Sigmoid colon (tissue), 7 donors: ENCODE results near the gene CROT. TPM values are rescaled to one million over a fixed set of nuclear protein-coding genes. Genes with fewer than 3 reads are reported as not detected.

ENCODE experiments used
- DNase-seq: peaks from one replicate; pipeline ENCODE4 v3.0.0-alpha.2; 2019
- H3K27ac ChIP-seq, 4 donors: fragments of 200-600 bp; sonication (generic); one replicate each; pipeline ENCODE4 v1.5.1; 2016 to 2019; ENCODE audit warnings: mild to moderate bottlenecking in 1 of 4
- H3K27me3 ChIP-seq, 3 donors: fragments of 200-600 bp; sonication (generic); one replicate each; pipeline ENCODE4 v1.5.1; 2019; ENCODE audit warnings: mild to moderate bottlenecking in 1 of 3
- H3K36me3 ChIP-seq, 4 donors: fragments of 200-600 bp; sonication (generic); one replicate each; pipeline ENCODE4 v1.5.1; 2016 to 2019
- H3K4me1 ChIP-seq, 4 donors: fragments of 200-600 bp; sonication (generic); one replicate each; pipeline ENCODE4 v1.5.1; 2017 to 2019
- H3K4me3 ChIP-seq, 4 donors: fragments of 200-600 bp; sonication (generic); one replicate each; pipeline ENCODE4 v1.5.1; 2017 to 2019; ENCODE audit warnings: mild to moderate bottlenecking in 2 of 4, moderate library complexity in 1 of 4
- H3K9me3 ChIP-seq, 4 donors: fragments of 200-600 bp in 3 of 4; sonication (generic) in 3 of 4; one replicate each; pipeline versions ENCODE4 v1.5.1 to v1.6.1; 2013 to 2019
- EP300 ChIP-seq, 4 donors: sonication (generic); formaldehyde crosslinking; IDR thresholded peaks; one replicate each; pipeline ENCODE4 v1.6.1; 2017; ENCODE audit warnings: antibody characterized with exemption in 4 of 4
- POLR2A ChIP-seq, 2 donors: fragments of 450-650 bp; IDR thresholded peaks; one replicate each; pipeline ENCODE4 v1.6.1; 2016; ENCODE audit warnings: antibody characterized with exemption in 2 of 2, mild to moderate bottlenecking in 2 of 2, moderate library complexity in 2 of 2
- POLR2AphosphoS5 ChIP-seq, 4 donors: sonication (generic); formaldehyde crosslinking; IDR thresholded peaks; one replicate each; pipeline ENCODE4 v1.6.1; 2017; ENCODE audit warnings: antibody characterized with exemption in 4 of 4
- WGBS, 2 donors: extraction: QIAGEN DNeasy Blood & Tissue Kit; methylation state at CpG; one replicate each; pipeline ENCODE4 v1.1.7; 2013; 5-methylcytosine and 5-hydroxymethylcytosine counted together
- intact Hi-C: fragments of 100-400 bp; cut with DNase I; formaldehyde crosslinking; loops from one replicate; pipeline ENCODE4 v1.15.1; 2023
- polyA plus RNA-seq, 3 donors: library from polyadenylated mRNA; stranded (reverse); fragments of 200-250 nt; gene quantifications; one replicate each; pipeline ENCODE4 v1.2.3, GENCODE V29; 2013
- total RNA-seq, 4 donors: library from RNA; depleted of rRNA; stranded (reverse); fragments of >200 nt; gene quantifications; one replicate each; pipeline ENCODE4 v1.1.0, GENCODE V29; 2016
- TF ChIP-seq, protein P1 (sequence below), 4 experiments: fragments of 450-650 bp in 3 of 4; fragments of 200-600 bp in 1 of 4; IDR thresholded peaks; one replicate each; pipeline ENCODE4 v1.5.1; 2016 to 2019; ENCODE audit warnings: antibody characterized with exemption in 4 of 4, mild to moderate bottlenecking in 3 of 4, moderate library complexity in 2 of 4
- donor health status: healthy with polysubstance abuse.
- donor health status: Bipolar disorder and iron deficiency.
- donor health status: healthy.

Gene CROT
- total and polyA plus RNA-seq, 7 donors = 11.9 to 15.6 (median 13.9) TPM

DNA sequence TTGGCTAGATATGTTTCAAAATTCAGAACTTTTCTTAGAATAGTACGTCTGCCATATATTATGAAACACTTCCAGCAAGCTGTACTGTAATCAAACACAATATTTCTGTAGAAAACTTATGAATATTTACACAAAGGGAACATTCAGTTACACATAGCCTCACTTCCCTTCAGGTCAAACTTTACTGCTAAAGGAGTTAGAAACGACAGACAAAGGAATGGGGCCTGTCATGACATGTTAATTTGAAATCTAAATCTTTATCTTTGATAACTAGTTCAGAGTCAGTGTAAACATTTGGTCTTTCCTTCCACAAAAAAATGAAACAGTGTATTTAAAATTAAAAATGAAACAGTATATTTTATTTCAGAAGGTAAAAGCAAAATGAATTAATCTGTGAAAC lies 1.0 kb upstream of the CROT start:
- no peaks in the 10 kb centered on the region for H3K9me3 ChIP-seq
- peaks cover under 1 to 30% (median 4%) of the 10 kb centered on the region in 4 donors for H3K36me3 ChIP-seq
- TF ChIP-seq POLR2AphosphoS5 (IDR thresholded peaks at IDR 0.05) = no peak
- no peak for TF ChIP-seq EP300 (IDR thresholded peaks at IDR 0.05)
- TF ChIP-seq POLR2A (IDR thresholded peaks at IDR 0.05) = no peak
- TF ChIP-seq, protein P1, sequence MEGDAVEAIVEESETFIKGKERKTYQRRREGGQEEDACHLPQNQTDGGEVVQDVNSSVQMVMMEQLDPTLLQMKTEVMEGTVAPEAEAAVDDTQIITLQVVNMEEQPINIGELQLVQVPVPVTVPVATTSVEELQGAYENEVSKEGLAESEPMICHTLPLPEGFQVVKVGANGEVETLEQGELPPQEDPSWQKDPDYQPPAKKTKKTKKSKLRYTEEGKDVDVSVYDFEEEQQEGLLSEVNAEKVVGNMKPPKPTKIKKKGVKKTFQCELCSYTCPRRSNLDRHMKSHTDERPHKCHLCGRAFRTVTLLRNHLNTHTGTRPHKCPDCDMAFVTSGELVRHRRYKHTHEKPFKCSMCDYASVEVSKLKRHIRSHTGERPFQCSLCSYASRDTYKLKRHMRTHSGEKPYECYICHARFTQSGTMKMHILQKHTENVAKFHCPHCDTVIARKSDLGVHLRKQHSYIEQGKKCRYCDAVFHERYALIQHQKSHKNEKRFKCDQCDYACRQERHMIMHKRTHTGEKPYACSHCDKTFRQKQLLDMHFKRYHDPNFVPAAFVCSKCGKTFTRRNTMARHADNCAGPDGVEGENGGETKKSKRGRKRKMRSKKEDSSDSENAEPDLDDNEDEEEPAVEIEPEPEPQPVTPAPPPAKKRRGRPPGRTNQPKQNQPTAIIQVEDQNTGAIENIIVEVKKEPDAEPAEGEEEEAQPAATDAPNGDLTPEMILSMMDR (IDR thresholded peaks at IDR 0.05) = no peak
- WGBS, 2 donors = 9 to 23% methylated on average over 2 of the region's 2 CpGs
- peak overlapping the region; percentile 86 to 93 (median 88) for H3K27ac ChIP-seq
- peaks cover 0 to 31% (median 21%) of the 10 kb centered on the region in 4 donors for H3K4me1 ChIP-seq
- intact Hi-C loops = loop anchor here (10.0 kb wide), 1 partner anchor 190 kb away; the partner anchor contains the start of gene DMTF1
- H3K4me3 ChIP-seq = peak overlapping the region; percentile 58 to 67 (median 61)
- no peaks in the 10 kb centered on the region for H3K27me3 ChIP-seq
- no peak for DNase-seq

DNA sequence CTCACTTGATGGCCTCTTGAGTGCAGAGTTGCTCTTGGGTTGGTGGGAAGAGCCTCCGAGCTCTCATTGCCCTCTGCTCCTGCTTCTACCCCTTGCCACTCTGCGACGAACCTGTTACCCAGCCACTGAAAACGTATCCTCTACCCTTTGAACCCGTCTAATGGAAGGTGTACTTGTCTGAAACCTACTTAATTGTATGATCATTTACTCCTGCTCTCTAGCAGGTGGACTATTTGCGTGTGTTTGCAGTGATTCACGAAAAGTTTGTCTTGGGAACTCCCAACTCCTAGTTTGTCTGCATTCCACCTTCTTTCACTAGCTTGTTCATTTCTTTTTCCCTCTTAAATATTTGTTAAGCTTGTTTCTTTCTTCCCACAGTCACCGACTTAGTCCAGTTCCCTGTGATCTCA lies 503 bp downstream of the CROT start:
- Histone ChIP-seq H3K27me3 (no peaks in the 10 kb centered on the region), H3K36me3 (peaks cover 6 to 34% (median 14%) of the 10 kb centered on the region in 4 donors), H3K9me3 (no peaks in the 10 kb centered on the region), H3K27ac (peak overlapping the region; percentile 86 to 93 (median 88)), H3K4me3 (peak overlapping the region; percentile 58 to 67 (median 61)), H3K4me1 (peaks cover 0 to 31% (median 21%) of the 10 kb centered on the region in 4 donors)
- intact Hi-C loops = loop anchor here (10.0 kb wide), 1 partner anchor 191 kb away; the partner anchor contains the start of gene DMTF1
- 3 to 13% methylated on average over 8 of the region's 8 CpGs for WGBS, 2 donors
- no peak for DNase-seq
- TF ChIP-seq, protein P1 (IDR thresholded peaks at IDR 0.05) = no peak
- no peak for TF ChIP-seq POLR2AphosphoS5 (IDR thresholded peaks at IDR 0.05)
- TF ChIP-seq POLR2A (IDR thresholded peaks at IDR 0.05) = no peak
- no peak for TF ChIP-seq EP300 (IDR thresholded peaks at IDR 0.05)

DNA sequence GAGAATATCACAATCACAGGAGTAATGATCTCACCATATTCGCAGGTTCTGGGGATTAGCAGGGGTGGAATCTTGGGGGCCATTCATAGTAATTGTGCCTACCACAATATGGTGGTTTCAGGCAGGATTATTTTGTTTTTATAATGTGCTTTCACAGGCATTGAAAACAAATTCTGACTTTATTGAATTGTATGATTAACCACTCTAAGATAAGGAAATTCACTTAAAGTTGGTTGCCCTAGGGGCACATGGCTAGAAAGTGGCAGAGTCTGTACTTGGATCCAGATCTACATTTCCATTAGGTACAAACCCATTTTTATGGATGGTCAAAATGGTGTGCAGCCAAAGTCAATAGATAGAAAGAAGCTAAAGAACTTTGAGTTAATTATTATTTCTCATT lies 1.7 kb downstream of the CROT start:
- H3K27ac ChIP-seq = no peak overlapping the region
- DNase-seq = no peak
- H3K36me3 ChIP-seq = peaks cover 6 to 37% (median 14%) of the 10 kb centered on the region in 4 donors
- intact Hi-C loops = loop anchor here (10.0 kb wide), 1 partner anchor 192 kb away; the partner anchor contains the start of gene DMTF1
- no peaks in the 10 kb centered on the region for H3K9me3 ChIP-seq
- 95 to 98% methylated on average over 1 of the region's 1 CpG for WGBS, 2 donors
- no peak overlapping the region for H3K4me3 ChIP-seq
- H3K27me3 ChIP-seq = no peaks in the 10 kb centered on the region
- no peak for TF ChIP-seq POLR2AphosphoS5 (IDR thresholded peaks at IDR 0.05)
- TF ChIP-seq, protein P1 (IDR thresholded peaks at IDR 0.05) = no peak
- no peak for TF ChIP-seq EP300 (IDR thresholded peaks at IDR 0.05)
- TF ChIP-seq POLR2A (IDR thresholded peaks at IDR 0.05) = no peak
- peaks cover 0 to 31% (median 21%) of the 10 kb centered on the region in 4 donors for H3K4me1 ChIP-seq

DNA sequence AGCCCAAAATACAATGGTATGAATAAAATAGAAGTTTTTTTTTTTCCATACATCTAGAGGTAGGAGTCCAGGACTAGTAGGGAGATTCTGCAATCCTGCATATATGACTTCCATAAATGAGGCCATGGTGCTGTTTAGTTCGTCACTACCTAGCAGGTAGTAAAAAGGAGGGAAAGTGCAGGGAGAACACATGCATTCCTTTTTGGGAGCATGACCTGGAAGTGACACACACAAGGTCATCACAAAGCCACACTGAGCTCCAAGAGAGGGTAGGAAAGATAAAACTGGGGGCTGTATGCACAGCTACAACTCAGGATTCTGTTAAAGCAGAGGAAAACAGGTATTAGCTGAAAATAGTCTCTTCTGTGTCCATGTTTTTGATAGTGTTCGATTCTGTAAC lies 2.2 kb downstream of the CROT start:
- WGBS, 2 donors = 88 to 93% methylated on average over 2 of the region's 2 CpGs
- no peak overlapping the region for H3K27ac ChIP-seq
- no peaks in the 10 kb centered on the region for H3K27me3 ChIP-seq
- intact Hi-C loops = loop anchor here (10.0 kb wide), 1 partner anchor 193 kb away; the partner anchor contains the start of gene DMTF1
- peaks cover 6 to 38% (median 14%) of the 10 kb centered on the region in 4 donors for H3K36me3 ChIP-seq
- no peak for DNase-seq
- peaks cover 0 to 31% (median 21%) of the 10 kb centered on the region in 4 donors for H3K4me1 ChIP-seq
- H3K9me3 ChIP-seq = no peaks in the 10 kb centered on the region
- H3K4me3 ChIP-seq = no peak overlapping the region
- no peak for TF ChIP-seq POLR2A (IDR thresholded peaks at IDR 0.05)
- no peak for TF ChIP-seq POLR2AphosphoS5 (IDR thresholded peaks at IDR 0.05)
- TF ChIP-seq, protein P1 (IDR thresholded peaks at IDR 0.05) = no peak
- no peak for TF ChIP-seq EP300 (IDR thresholded peaks at IDR 0.05)
